ENCODE results near the gene TMEM26.

Gene TMEM26

DNA sequence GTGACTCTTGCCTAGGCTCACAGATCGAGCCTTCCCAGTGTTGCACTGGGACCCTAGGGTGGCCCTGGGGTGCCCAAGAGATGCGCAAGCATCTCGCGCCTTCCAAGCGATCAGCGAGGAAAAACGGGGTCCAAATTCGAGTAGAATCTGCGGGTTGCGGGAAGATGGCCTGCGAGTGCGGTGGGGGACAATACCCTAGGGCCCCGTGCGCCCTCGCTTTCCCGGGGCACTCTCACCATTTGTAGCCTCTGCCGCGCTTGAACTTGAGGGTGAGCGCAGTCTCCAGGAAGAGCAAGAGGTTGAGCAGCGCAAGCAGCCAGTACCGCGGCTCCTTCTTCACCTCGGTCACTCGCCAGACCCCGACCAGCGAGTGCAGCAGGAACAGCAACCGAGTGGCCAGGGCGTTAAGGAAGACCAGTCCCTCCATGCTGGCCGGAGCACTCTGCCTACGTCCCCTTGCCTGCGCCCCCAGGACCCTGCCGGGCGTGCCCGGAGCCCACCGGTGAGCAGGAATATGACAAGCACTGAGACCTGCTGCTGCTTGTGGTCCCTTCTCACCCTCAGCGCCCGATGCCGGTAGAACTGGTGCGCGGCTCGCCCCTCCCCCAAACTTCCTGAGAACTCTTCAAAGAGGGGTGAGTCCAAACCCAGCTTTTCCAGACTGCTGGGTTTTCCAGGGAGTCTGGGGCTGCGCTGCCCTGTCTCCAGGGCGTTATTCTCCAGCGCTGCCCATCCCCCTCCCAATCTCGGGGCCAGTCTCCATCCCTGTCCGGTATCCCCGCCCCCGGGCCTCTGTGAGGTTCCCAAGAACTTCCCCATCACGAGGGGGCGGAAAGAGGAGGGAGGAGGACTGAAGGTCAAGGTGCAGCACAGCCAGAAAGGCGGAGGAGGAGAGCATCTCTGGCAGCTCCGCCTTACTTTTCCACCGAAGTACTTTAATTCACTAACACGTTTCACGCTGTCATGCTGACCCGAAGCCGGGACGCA, at the start of gene TMEM26:
Gene TMEM26, minus strand, starts transcription at position 727 of the 987 bp plus-strand sequence. Its CDS starts 300 bp downstream, at position 427.
- Histone ChIP-seq H3K4me3 (IDR thresholded peaks at IDR 0.05; ENCODE audit: insufficient read depth, low read depth, low read length) (no peak within 1 kb of the TSS), H3K27ac (no peak within 1 kb of the TSS), H2AFZ (ENCODE audit: low read depth) (no peak within 1 kb of the TSS), H3K27me3 (ENCODE audit: insufficient read depth, low read depth) (no peaks in the 10 kb centered on the region), H4K20me1 (ENCODE audit: insufficient read depth) (no peaks in the 10 kb centered on the region), H3K9ac (no peak within 1 kb of the TSS), H3K4me2 (no peak within 1 kb of the TSS), H3K36me3 (ENCODE audit: insufficient read depth) (no peaks in the 10 kb centered on the region), H3K79me2 (ENCODE audit: insufficient read depth, low read depth) (no peaks in the 10 kb centered on the region), H3K4me1 (ENCODE audit: low read depth, poor library complexity, severe bottlenecking) (no peaks in the 10 kb centered on the region)
- TF ChIP-seq, protein P1, sequence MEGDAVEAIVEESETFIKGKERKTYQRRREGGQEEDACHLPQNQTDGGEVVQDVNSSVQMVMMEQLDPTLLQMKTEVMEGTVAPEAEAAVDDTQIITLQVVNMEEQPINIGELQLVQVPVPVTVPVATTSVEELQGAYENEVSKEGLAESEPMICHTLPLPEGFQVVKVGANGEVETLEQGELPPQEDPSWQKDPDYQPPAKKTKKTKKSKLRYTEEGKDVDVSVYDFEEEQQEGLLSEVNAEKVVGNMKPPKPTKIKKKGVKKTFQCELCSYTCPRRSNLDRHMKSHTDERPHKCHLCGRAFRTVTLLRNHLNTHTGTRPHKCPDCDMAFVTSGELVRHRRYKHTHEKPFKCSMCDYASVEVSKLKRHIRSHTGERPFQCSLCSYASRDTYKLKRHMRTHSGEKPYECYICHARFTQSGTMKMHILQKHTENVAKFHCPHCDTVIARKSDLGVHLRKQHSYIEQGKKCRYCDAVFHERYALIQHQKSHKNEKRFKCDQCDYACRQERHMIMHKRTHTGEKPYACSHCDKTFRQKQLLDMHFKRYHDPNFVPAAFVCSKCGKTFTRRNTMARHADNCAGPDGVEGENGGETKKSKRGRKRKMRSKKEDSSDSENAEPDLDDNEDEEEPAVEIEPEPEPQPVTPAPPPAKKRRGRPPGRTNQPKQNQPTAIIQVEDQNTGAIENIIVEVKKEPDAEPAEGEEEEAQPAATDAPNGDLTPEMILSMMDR (conservative IDR thresholded peaks at IDR 0.05; ENCODE audit: low read depth, low read length): no peak

DNA sequence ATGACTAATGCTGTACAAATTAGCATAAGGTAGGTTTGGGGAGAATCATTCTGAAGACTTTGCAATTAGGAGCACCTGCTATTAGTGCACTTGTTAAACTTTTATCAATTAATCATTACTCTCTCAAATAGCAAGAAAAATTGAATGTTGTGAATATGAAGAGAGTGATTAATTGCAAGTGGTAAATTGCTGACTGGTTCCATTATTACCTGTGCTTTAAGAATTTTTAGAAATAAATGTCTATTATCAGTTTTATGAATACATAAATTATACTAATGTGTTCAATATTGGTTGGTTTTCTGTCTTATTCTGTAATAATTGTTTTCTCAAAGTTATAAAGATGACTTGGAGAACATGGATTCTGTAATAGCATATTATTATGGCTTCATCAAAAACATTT, 47.3 kb upstream of the TMEM26 start:
- no peak overlapping the region for H2AFZ ChIP-seq (ENCODE audit: low read depth)
- H3K4me1 ChIP-seq (ENCODE audit: low read depth, poor library complexity, severe bottlenecking): no peaks in the 10 kb centered on the region
- no peak overlapping the region for H3K9ac ChIP-seq
- H3K4me3 ChIP-seq (IDR thresholded peaks at IDR 0.05; ENCODE audit: insufficient read depth, low read depth, low read length): no peak overlapping the region
- H3K27me3 ChIP-seq (ENCODE audit: insufficient read depth, low read depth): no peaks in the 10 kb centered on the region
- H3K79me2 ChIP-seq (ENCODE audit: insufficient read depth, low read depth): no peaks in the 10 kb centered on the region
- TF ChIP-seq, protein P1 (conservative IDR thresholded peaks at IDR 0.05; ENCODE audit: low read depth, low read length): no peak
- H3K4me2 ChIP-seq: no peak overlapping the region
- H4K20me1 ChIP-seq (ENCODE audit: insufficient read depth): no peaks in the 10 kb centered on the region
- H3K27ac ChIP-seq: no peak overlapping the region
- H3K36me3 ChIP-seq (ENCODE audit: insufficient read depth): no peaks in the 10 kb centered on the region

DNA sequence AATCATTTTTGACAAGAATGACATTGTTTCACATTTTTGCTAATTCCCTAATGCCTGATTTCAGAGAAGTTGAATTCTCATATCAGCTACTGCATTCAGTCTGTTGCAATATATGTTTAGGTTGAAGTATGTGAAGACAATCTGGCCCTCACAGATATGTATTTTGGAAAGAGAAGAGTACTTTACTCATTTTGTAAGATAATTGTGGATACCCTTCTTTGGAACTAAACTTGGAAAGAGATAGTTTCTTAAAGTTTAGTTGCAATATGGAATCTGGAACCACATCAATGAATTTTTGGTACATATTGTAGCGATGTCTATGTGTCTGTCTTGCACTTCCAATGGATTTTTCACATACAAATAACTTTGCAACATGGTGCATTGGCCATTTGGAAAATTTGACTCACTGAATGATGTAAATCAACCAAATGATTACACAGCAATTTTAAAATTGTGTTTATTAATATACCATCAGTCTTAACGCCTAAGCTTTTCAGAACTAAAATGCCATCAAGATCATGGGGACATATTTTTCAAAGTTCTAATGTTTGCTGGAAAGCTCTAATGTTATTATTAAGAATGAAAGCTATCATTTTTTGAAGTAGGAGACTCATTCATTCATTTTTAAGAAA, 39.3 kb upstream of the TMEM26 start:
- H4K20me1 ChIP-seq (ENCODE audit: insufficient read depth): no peaks in the 10 kb centered on the region
- no peaks in the 10 kb centered on the region for H3K4me1 ChIP-seq (ENCODE audit: low read depth, poor library complexity, severe bottlenecking)
- H3K9ac ChIP-seq: no peak overlapping the region
- H3K4me2 ChIP-seq: no peak overlapping the region
- no peaks in the 10 kb centered on the region for H3K27me3 ChIP-seq (ENCODE audit: insufficient read depth, low read depth)
- no peak overlapping the region for H3K4me3 ChIP-seq (IDR thresholded peaks at IDR 0.05; ENCODE audit: insufficient read depth, low read depth, low read length)
- H2AFZ ChIP-seq (ENCODE audit: low read depth): no peak overlapping the region
- no peak overlapping the region for H3K27ac ChIP-seq
- H3K79me2 ChIP-seq (ENCODE audit: insufficient read depth, low read depth): no peaks in the 10 kb centered on the region
- H3K36me3 ChIP-seq (ENCODE audit: insufficient read depth): no peaks in the 10 kb centered on the region
- TF ChIP-seq, protein P1 (conservative IDR thresholded peaks at IDR 0.05; ENCODE audit: low read depth, low read length): no peak

DNA sequence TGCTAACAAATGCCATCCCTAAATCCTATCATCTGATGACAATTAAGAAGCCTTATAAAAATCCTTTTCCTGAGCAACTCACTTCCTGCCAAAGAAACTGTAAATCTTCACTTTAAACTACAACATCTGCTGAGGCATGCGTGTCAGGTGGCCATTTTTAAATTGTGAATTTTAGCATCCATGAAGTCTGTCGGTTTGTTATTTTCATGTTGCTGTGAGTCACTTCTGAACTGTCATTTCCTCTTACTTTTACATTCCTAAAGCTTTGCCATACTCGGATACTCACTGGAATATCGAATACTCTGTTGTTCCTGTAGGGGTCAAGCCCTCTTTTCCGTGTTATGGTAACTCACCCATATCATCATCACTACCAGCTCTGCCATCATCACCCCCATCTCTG, 34.3 kb upstream of the TMEM26 start:
- H3K4me1 ChIP-seq (ENCODE audit: low read depth, poor library complexity, severe bottlenecking): no peaks in the 10 kb centered on the region
- H3K27ac ChIP-seq: no peak overlapping the region

More for the DNA sequence above, 34.3 kb upstream of the TMEM26 start:
- no peak overlapping the region for H3K4me2 ChIP-seq
- no peak overlapping the region for H3K9ac ChIP-seq
- no peaks in the 10 kb centered on the region for H3K79me2 ChIP-seq (ENCODE audit: insufficient read depth, low read depth)
- TF ChIP-seq, protein P1 (conservative IDR thresholded peaks at IDR 0.05; ENCODE audit: low read depth, low read length): no peak
- no peak overlapping the region for H3K4me3 ChIP-seq (IDR thresholded peaks at IDR 0.05; ENCODE audit: insufficient read depth, low read depth, low read length)
- no peak overlapping the region for H2AFZ ChIP-seq (ENCODE audit: low read depth)
- no peaks in the 10 kb centered on the region for H4K20me1 ChIP-seq (ENCODE audit: insufficient read depth)
- H3K36me3 ChIP-seq (ENCODE audit: insufficient read depth): no peaks in the 10 kb centered on the region
- H3K27me3 ChIP-seq (ENCODE audit: insufficient read depth, low read depth): no peaks in the 10 kb centered on the region
